ENCODE data around the gene ANKRD24.

ANKRD24 gene

DNA sequence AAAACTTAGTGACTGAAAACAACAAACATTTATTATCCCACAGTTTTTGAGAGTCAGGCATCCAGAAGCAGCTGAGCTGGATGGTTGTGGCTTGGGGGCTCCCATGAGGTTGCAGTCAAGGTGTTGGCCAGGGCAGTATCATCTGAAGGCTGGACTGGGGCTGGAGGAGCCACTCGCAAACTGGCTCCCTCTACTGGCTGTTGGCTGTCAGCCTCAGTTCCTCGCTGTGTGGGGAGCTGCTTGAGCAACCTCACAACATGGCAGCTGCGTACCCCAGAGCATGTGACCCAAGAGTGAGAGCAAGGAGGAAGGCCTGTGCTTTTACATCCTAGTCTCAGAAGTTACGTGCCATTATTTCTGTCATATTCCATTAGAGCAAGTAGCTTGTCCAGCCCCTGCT is 74.1 kb downstream of the ANKRD24 start:
- H3K27ac ChIP-seq (ENCODE audit: low read length, poor library complexity, severe bottlenecking) = no peak overlapping the region
- peaks cover 9% of the 10 kb centered on the region for H3K9me3 ChIP-seq (ENCODE audit: control insufficient read depth, low read length)
- H2BK12ac ChIP-seq (ENCODE audit: low read length in 2 of 2) = no peak overlapping the region
- no peak overlapping the region for H2BK120ac ChIP-seq (ENCODE audit: low read depth, low read length)
- no peak overlapping the region for H2BK5ac ChIP-seq (ENCODE audit: low read depth, low read length, poor library complexity, severe bottlenecking)
- peaks cover 68 to 69% of the 10 kb centered on the region in 2 experiments for H3K36me3 ChIP-seq (ENCODE audit: control insufficient read depth in 1 of 2, insufficient read depth in 2 of 2, low read depth in 1 of 2, low read length in 2 of 2)
- H3K23ac ChIP-seq (ENCODE audit: low read length in 2 of 2) = no peak overlapping the region
- H3K4me1 ChIP-seq (ENCODE audit: control insufficient read depth, insufficient read depth, low read depth, low read length) = no peaks in the 10 kb centered on the region
- no peak overlapping the region for H4K91ac ChIP-seq (ENCODE audit: low read length)
- H3K9ac ChIP-seq (ENCODE audit: low read length) = no peak overlapping the region
- H2AK5ac ChIP-seq (ENCODE audit: low read length, severe bottlenecking) = no peak overlapping the region
- no peak overlapping the region for H2AFZ ChIP-seq (ENCODE audit: low read depth, low read length)
- H3K4me2 ChIP-seq (ENCODE audit: low read length, poor library complexity, severe bottlenecking) = no peak overlapping the region
- H2BK15ac ChIP-seq (ENCODE audit: low read depth, poor library complexity, severe bottlenecking) = no peak overlapping the region
- H3K79me1 ChIP-seq (replicated peaks; ENCODE audit: low read length, poor library complexity, severe bottlenecking) = peaks cover 3% of the 10 kb centered on the region
- 98% methylated on average over 4 of the region's 4 CpGs for WGBS
- H3K18ac ChIP-seq (ENCODE audit: low read depth in 1 of 2, low read length in 2 of 2) = no peak overlapping the region
- no peak overlapping the region for H3K4ac ChIP-seq (ENCODE audit: low read depth in 1 of 2, low read length in 2 of 2)
- no peak overlapping the region for H3K14ac ChIP-seq (ENCODE audit: low read length in 2 of 2)
- H3K27me3 ChIP-seq (ENCODE audit: control insufficient read depth in 1 of 2, insufficient read depth in 1 of 2, low read length in 2 of 2) = no peaks in the 10 kb centered on the region
- H4K8ac ChIP-seq (ENCODE audit: low read length) = no peak overlapping the region
- no peak for DNase-seq
- no peak overlapping the region for H3K4me3 ChIP-seq (ENCODE audit: insufficient read depth in 1 of 2, low read depth in 1 of 2, low read length in 2 of 2)

- Histone ChIP-seq H3K4me2 (ENCODE audit: low read length, poor library complexity, severe bottlenecking) (no peak overlapping the region), H2BK15ac (ENCODE audit: low read depth, poor library complexity, severe bottlenecking) (no peak overlapping the region), H3K23ac (ENCODE audit: low read length in 2 of 2) (no peak overlapping the region), H3K4ac (ENCODE audit: low read depth in 1 of 2, low read length in 2 of 2) (no peak overlapping the region), H3K14ac (ENCODE audit: low read length in 2 of 2) (no peak overlapping the region), H3K79me1 (replicated peaks; ENCODE audit: low read length, poor library complexity, severe bottlenecking) (peaks cover 3% of the 10 kb centered on the region), H2BK12ac (ENCODE audit: low read length in 2 of 2) (no peak overlapping the region), H2BK5ac (ENCODE audit: low read depth, low read length, poor library complexity, severe bottlenecking) (no peak overlapping the region), H4K91ac (ENCODE audit: low read length) (no peak overlapping the region), H3K27ac (ENCODE audit: low read length, poor library complexity, severe bottlenecking) (no peak overlapping the region), H4K8ac (ENCODE audit: low read length) (no peak overlapping the region), H3K4me1 (ENCODE audit: control insufficient read depth, insufficient read depth, low read depth, low read length) (no peaks in the 10 kb centered on the region), H3K36me3 (ENCODE audit: control insufficient read depth in 1 of 2, insufficient read depth in 2 of 2, low read depth in 1 of 2, low read length in 2 of 2) (peaks cover 69 to 70% of the 10 kb centered on the region in 2 experiments), H3K4me3 (ENCODE audit: insufficient read depth in 1 of 2, low read depth in 1 of 2, low read length in 2 of 2) (no peak overlapping the region), H2AK5ac (ENCODE audit: low read length, severe bottlenecking) (no peak overlapping the region), H3K27me3 (ENCODE audit: control insufficient read depth in 1 of 2, insufficient read depth in 1 of 2, low read length in 2 of 2) (no peaks in the 10 kb centered on the region), H3K9me3 (ENCODE audit: control insufficient read depth, low read length) (peaks cover 9% of the 10 kb centered on the region), H2BK120ac (ENCODE audit: low read depth, low read length) (no peak overlapping the region), H3K9ac (ENCODE audit: low read length) (no peak overlapping the region), H3K18ac (ENCODE audit: low read depth in 1 of 2, low read length in 2 of 2) (no peak overlapping the region), H2AFZ (ENCODE audit: low read depth, low read length) (no peak overlapping the region)
- WGBS = 84% methylated on average over 5 of the region's 6 CpGs
- DNase-seq = no peak
Measured at GRCh38 chr19:4257025-4257424, 74.5 kb downstream of the ANKRD24 start.

DNA sequence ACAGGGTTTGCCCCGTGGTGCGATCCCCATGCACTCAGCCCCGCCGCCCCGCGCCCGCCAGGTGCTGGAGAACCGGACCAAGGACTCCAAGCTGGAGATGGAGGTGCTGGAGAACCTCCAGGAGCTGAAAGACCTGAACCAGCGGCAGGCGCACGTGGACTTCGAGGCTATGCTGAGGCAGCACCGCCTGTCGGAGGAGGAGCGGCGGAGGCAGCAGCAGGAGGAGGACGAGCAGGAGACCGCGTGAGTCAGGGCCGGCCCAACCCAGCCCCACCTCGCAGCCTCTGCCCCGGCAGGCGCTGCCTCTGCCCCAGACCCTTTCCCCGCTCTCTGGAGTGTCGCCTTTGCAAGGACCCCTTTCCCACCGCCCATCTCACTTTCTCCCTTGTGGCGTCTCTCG is 75.7 kb downstream of the ANKRD24 start:
- H3K9ac ChIP-seq (ENCODE audit: low read length) = no peak overlapping the region
- H3K4ac ChIP-seq (ENCODE audit: low read depth in 1 of 2, low read length in 2 of 2) = no peak overlapping the region
- H2BK5ac ChIP-seq (ENCODE audit: low read depth, low read length, poor library complexity, severe bottlenecking) = no peak overlapping the region
- no peak overlapping the region for H3K27ac ChIP-seq (ENCODE audit: low read length, poor library complexity, severe bottlenecking)
- H4K91ac ChIP-seq (ENCODE audit: low read length) = no peak overlapping the region
- H3K27me3 ChIP-seq (ENCODE audit: control insufficient read depth in 1 of 2, insufficient read depth in 1 of 2, low read length in 2 of 2) = no peaks in the 10 kb centered on the region
- WGBS = 94% methylated on average over 28 of the region's 28 CpGs
- no peaks in the 10 kb centered on the region for H3K4me1 ChIP-seq (ENCODE audit: control insufficient read depth, insufficient read depth, low read depth, low read length)
- H3K36me3 ChIP-seq (ENCODE audit: control insufficient read depth in 1 of 2, insufficient read depth in 2 of 2, low read depth in 1 of 2, low read length in 2 of 2) = peaks cover 61 to 72% of the 10 kb centered on the region in 2 experiments
- H3K79me1 ChIP-seq (replicated peaks; ENCODE audit: low read length, poor library complexity, severe bottlenecking) = peaks cover 3% of the 10 kb centered on the region
- H2BK15ac ChIP-seq (ENCODE audit: low read depth, poor library complexity, severe bottlenecking) = no peak overlapping the region
- H3K9me3 ChIP-seq (ENCODE audit: control insufficient read depth, low read length) = peaks cover 9% of the 10 kb centered on the region
- H2BK12ac ChIP-seq (ENCODE audit: low read length in 2 of 2) = no peak overlapping the region
- no peak overlapping the region for H4K8ac ChIP-seq (ENCODE audit: low read length)
- no peak overlapping the region for H2AK5ac ChIP-seq (ENCODE audit: low read length, severe bottlenecking)
- no peak overlapping the region for H2BK120ac ChIP-seq (ENCODE audit: low read depth, low read length)
- H3K23ac ChIP-seq (ENCODE audit: low read length in 2 of 2) = no peak overlapping the region
- no peak overlapping the region for H3K14ac ChIP-seq (ENCODE audit: low read length in 2 of 2)
- H3K4me2 ChIP-seq (ENCODE audit: low read length, poor library complexity, severe bottlenecking) = no peak overlapping the region
- no peak overlapping the region for H3K18ac ChIP-seq (ENCODE audit: low read depth in 1 of 2, low read length in 2 of 2)
- H2AFZ ChIP-seq (ENCODE audit: low read depth, low read length) = no peak overlapping the region
- DNase-seq = no peak
- H3K4me3 ChIP-seq (ENCODE audit: insufficient read depth in 1 of 2, low read depth in 1 of 2, low read length in 2 of 2) = no peak overlapping the region

DNA sequence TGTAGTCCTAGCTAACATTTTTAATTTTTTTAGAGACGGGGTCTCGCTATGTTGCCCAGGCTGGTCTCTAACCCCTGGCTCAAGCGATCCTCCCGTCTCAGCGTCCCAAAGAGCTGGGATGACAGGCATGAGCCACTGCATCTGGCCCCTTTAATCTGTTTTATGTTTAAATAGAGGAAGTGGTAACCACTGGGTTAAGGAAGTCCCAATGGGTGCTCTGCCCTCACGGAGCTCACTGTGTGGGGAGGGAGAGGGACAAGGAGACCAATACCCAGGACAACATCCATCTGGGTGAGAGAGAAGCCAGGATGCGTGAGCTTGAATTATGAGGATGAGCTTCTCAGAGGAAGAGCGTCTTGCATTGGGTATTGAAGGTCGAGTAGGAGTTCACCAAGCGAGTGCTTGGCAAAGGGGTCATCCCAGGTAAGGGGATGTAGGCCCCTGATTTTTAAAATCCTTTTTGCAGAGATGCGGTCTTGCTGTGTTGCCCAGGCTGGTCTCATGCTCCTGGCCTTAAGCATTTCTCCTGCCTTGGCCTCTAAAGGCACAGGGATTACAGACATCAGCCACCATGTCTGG is 78.2 kb downstream of the ANKRD24 start:
- H3K36me3 ChIP-seq (ENCODE audit: control insufficient read depth in 1 of 2, insufficient read depth in 2 of 2, low read depth in 1 of 2, low read length in 2 of 2) = peaks cover 54 to 67% of the 10 kb centered on the region in 2 experiments
- WGBS = 97% methylated on average over 11 of the region's 11 CpGs
- H2AK5ac ChIP-seq (ENCODE audit: low read length, severe bottlenecking) = no peak overlapping the region
- H3K9me3 ChIP-seq (ENCODE audit: control insufficient read depth, low read length) = peaks cover 9% of the 10 kb centered on the region
- no peak overlapping the region for H2BK120ac ChIP-seq (ENCODE audit: low read depth, low read length)
- H4K8ac ChIP-seq (ENCODE audit: low read length) = no peak overlapping the region
- no peak for DNase-seq
- H3K18ac ChIP-seq (ENCODE audit: low read depth in 1 of 2, low read length in 2 of 2) = no peak overlapping the region
- H3K4ac ChIP-seq (ENCODE audit: low read depth in 1 of 2, low read length in 2 of 2) = no peak overlapping the region
- H3K27ac ChIP-seq (ENCODE audit: low read length, poor library complexity, severe bottlenecking) = no peak overlapping the region
- no peak overlapping the region for H4K91ac ChIP-seq (ENCODE audit: low read length)
- no peak overlapping the region for H2BK12ac ChIP-seq (ENCODE audit: low read length in 2 of 2)
- H2BK15ac ChIP-seq (ENCODE audit: low read depth, poor library complexity, severe bottlenecking) = no peak overlapping the region
- no peak overlapping the region for H2AFZ ChIP-seq (ENCODE audit: low read depth, low read length)
- no peak overlapping the region for H3K4me3 ChIP-seq (ENCODE audit: insufficient read depth in 1 of 2, low read depth in 1 of 2, low read length in 2 of 2)
- H2BK5ac ChIP-seq (ENCODE audit: low read depth, low read length, poor library complexity, severe bottlenecking) = no peak overlapping the region
- no peak overlapping the region for H3K23ac ChIP-seq (ENCODE audit: low read length in 2 of 2)
- H3K4me1 ChIP-seq (ENCODE audit: control insufficient read depth, insufficient read depth, low read depth, low read length) = no peaks in the 10 kb centered on the region
- no peak overlapping the region for H3K9ac ChIP-seq (ENCODE audit: low read length)
- H3K27me3 ChIP-seq (ENCODE audit: control insufficient read depth in 1 of 2, insufficient read depth in 1 of 2, low read length in 2 of 2) = no peaks in the 10 kb centered on the region
- H3K14ac ChIP-seq (ENCODE audit: low read length in 2 of 2) = no peak overlapping the region
- no peaks in the 10 kb centered on the region for H3K79me1 ChIP-seq (replicated peaks; ENCODE audit: low read length, poor library complexity, severe bottlenecking)
- H3K4me2 ChIP-seq (ENCODE audit: low read length, poor library complexity, severe bottlenecking) = no peak overlapping the region

All from mesenchymal stem cell (in vitro differentiated cells and primary cell).